Activated effector memory CD4-positive, alpha-beta T cell treated with anti-CD3 and anti-CD28 coated beads, Interleukin-2, amount 50 U/mL, for 16 hours (primary cell): ENCODE results near the gene NEB.
"Not testable (repeated sequence)": the region's sequence is repeated elsewhere in the genome, so short reads cannot be mapped to it uniquely, and the experiment has no call there.

ENCODE experiments used
- DNase-seq: peaks from one replicate; pipeline ENCODE4 v3.0.0-alpha.2; 2020

Gene NEB

DNA sequence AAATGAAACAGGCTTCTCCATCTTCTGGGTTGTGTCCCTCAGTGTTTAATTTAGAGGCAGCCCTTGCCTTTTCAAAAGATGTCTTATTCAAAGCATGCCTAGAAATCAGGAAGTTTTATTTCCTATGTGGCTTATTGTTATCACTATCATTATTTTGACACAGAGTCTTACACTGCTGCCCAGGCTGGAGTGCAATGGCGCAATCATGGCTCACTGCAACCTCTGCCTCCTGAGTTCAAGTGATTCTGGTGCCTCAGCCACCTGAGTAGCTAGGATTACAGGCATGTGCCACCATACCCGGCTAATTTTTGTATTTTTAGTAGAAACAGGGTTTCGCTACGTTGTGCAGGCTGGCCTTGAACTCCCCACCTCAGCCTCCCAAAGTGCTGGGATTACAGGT lies 87.8 kb downstream of the NEB start:
- not testable (repeated sequence) for DNase-seq

DNA sequence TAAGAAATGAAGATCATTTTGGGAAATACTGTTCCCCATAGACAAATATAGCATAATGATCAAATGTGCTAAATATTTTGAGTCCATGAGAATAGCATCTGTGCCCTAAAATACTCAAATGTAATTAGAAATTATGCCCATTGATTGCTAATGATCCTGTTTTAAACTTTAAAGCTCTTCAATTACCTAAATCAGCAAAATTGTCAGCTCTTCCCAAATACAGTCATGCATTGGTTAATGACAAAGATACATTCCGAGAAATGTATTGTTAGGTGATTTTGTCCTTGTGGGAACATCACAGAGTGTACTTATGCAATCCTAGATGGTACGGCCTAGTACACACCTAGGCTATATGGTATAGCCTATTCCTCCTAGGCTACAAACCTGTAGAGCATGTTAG lies 89.7 kb downstream of the NEB start:
- DNase-seq, result no peak

DNA sequence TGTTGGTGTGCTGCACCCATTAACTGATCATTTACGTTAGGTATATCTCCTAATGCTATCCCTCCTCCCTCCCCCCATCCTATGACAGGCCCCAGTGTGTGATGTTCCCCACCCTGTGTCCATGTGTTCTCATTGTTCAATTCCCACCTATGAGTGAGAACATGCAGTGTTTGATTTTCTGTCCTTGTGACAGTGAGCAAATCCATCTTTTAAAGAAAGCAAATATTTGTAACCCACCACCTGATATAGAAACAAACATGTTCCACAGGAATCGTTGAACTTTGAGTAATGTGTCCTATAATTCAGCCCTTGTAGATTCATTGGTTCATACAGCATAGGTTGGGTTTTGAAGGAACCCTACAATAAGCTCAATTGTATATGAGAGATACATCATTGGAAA lies 92.4 kb downstream of the NEB start:
- DNase-seq, result not testable (repeated sequence)

DNA sequence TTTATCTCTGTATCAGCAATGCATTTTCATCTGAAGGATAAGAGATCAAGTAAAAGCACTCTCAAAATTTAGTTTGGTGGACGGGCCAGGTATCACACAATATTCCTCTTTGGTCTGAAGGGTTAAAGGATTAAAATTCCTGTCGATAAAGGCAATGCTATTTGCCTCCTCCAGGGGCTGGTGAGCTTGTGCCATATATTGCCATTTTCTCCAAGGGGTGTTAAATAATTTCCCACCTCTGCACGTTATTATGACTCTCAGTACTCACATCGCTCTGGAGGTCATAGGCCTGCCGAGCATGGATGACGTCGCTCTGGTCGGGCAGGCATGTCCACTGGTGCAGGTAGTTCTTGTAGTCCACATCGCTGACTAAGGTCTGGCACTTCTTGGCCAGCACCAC lies 94.2 kb downstream of the NEB start:
- DNase-seq, result no peak

DNA sequence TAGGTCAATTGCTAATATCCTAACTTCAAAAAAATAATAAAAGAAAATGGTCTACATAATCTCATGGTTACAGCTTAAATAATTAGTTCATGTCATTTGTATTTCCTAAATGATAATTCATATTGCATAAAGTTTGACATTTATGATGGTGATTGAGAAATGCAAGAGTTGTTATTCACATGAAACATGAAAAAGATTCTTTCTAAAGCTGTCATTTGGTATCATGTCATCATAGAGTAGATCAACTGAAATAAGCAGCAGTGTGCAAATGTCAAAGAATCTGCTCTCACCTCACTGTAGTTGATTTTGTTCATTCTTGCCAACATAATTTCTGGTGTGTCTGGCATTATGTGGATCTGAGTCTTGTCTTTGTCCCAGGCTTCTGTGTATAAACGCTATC lies 95.3 kb downstream of the NEB start:
- no peak for DNase-seq

DNA sequence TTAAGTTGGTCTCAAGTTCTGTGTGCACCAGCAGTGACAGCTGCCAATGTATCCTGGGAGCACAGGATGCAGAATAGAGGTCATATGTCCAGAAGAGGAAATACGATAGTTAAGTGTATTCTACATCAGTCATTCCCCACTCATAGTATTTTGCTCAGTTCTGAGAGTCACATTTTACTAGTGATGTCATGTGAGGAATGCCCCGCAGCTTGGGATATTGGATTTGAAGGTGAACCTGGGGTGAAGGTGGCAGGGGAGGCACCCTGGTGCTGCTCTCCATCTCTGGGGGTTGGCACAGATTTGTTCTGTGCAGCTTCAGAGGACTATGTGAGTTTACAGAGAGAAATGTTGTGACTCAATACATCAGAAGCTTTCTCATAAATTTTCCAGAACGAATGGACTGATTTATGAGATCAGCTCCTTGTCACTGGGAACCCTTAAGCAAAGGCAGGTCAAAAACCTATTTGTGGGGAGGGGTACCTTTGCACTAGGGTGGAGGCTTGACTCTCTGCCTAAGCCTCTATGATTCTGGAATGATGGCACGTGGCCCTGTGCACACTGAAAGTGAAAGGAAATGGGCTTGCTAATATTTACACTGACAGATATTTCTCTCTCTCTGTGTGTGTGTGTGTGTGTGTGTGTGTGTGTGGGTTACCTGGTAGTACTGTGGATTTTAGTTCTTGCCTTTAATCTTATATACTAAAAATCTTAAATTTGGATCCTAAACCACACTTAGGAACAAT lies 95.9 kb downstream of the NEB start:
- peak; percentile 69 for DNase-seq

DNA sequence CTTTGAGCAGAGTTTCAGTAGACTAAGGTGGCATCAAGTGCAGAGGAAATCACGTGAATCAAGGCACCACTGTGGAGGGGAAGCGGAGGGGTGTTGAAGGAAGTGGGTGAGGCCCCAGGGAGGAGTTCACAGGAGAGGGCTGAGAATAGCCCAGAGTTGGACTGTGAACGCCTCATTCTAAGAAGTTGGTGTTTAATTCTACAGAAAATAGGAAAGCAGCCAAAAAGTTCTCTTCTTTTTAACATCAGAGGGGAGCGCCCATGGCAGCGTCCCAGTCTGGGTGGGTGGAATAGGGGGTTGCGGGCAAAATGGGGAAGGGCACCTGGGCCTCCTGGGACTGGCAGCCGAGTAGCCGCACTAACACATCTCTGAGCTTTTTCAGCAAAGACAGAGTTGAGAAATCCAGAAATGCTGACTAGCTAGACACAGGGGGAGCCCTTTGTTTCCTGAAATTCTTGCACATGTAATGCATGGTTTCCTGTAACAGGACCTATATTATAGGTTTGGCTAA lies 97.0 kb downstream of the NEB start:
- DNase-seq, result peak; percentile 82

DNA sequence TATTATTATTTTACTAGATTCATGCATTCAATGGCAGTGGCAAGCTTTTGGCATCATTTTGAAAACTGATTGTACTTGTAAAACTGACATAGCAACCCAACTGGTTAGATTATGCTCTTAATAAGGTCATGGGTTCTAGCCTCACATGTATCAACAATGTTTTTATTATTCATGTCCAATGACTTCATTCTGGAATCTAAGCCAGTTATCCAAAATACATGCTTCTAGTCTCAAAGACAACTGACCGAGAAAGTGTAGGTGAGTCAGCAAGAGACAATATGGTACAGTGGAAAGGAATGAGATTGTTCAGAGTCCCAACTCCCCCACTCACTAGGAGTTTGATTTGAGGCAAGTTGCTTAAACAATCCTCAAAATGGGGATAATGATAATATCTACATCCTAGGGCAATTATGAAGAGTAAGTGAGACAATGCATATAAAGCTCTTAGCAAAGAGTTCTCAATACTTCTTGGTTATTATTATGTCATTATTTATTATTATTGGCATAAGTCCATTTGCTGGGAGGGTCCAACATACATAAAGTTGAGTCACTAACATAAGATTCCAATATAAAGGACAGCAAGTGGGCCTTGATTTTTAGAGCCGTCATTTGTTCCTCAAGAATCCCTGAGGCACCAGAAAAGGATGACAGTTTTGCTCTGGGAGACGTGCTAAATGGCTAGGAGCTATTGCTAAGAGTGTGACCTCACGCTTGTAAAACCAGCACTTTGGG lies 99.4 kb downstream of the NEB start:
- no peak for DNase-seq

DNA sequence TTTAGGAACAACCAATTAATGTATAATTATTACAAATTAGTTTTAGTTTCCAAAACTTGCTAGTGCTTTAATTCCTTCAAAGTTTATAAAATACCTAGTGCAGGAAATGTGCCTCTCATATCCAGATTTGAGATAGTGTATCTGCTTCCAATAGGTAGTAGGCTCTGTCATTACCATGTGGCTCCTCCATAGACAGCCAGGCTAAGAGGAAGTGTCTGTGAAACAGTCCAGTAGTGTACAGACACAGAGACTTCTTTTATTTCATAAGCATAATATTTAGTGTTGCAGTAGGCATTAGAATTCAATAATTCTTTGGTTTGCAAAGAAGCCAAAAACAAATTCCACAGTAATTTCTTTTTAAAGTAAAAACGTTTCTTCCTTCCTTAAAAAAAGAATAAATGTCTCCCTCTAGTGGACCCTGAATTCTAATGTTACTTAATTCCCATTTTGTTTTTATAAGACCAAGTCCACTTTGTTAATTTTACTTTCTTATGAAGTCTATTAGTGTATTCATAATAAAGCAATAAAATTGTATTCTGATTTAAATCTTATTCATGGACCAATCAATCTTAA lies 101.2 kb downstream of the NEB start:
- no peak for DNase-seq

DNA sequence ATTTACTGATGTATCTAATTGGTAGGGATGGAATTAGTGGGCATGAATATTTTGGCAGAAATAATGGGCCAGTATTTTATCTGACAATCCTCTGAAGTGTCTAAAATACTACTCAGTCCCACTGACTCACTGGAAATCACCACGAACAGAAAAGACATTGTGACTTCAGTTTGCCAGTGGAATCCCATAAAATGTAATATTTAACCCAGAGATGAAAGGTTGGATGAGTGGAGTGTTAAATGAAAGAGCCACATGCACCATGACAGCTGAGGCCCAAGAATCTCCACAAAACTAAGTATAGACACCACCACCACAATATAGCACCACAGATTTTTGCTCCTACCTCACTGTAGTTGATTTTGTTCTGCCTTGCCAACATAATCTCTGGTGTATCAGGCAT lies 103.9 kb downstream of the NEB start:
- DNase-seq, result no peak

DNA sequence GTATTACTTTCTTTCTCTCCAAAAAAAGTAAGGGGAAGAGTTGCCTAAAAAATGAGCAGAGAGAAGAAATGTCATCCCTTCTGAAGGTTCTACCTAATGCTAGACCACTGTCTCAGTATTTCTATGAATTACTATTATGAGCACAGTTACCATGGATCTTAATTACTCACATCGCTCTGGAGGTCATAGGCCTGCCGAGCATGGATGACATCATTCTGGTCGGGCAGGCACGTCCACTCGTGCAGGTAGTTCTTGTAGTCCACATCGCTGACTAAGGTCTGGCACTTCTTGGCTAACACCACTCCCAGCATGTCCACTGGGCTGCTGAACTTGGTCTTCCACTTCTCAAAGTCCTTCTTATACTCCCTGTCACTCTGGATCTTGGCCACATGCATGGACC lies 106.9 kb downstream of the NEB start:
- no peak for DNase-seq

DNA sequence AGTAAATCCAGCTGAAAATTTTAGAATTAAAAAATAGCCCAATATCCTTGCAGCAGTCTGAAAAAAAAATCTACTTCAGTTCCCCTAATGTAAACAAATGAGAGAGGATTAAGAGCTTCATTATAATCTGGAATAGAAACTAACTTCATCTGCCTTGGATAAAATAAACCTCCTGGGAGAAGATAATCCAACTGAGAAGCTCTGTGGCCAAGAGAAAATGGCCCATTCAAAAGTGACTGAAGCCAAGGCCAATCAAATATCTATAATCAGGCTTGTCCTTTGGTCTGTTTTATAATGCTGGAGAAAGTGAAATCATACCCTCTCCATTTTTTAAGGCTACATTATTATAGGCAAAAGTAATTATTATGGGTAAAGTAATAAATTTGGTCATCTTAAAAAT lies 110.0 kb downstream of the NEB start:
- DNase-seq, result no peak

DNA sequence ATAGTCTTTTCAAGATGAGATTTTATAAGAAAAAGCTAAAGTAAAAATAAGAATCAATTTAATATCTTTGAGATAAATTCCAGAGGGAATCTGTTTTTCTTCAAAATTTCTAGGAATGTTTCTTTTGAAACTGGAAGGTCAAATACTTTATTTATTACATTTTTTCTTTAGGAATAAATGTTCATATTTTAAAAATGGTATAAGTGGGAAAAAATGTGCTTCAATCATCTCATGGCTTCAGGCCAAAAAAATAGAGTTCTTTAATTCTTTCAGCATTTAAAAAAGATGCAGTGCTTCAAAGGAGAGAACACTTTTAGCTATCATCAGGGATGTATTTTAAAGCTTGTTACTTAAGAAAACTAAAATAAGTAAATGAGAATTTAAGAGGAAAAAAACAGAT lies 110.6 kb downstream of the NEB start:
- DNase-seq, result no peak

DNA sequence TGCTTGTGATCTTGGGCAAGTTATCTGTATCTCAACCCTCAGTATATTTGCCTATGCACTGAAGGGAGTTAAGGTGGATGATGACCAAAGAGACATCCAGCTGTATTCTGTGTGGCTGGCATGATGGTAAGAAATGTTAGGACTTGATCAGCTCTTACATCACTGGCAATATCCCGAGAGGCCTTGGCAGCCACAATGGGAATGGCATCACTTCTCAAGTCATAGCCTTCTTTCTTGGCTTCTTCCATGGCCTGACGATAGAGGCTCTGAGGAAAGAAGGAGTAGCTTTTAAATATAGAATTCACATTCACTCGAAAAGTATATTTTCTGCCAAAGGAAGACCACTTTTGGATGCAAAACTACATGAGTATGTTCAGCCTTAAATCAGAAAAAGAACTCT lies 113.5 kb downstream of the NEB start:
- no peak for DNase-seq

DNA sequence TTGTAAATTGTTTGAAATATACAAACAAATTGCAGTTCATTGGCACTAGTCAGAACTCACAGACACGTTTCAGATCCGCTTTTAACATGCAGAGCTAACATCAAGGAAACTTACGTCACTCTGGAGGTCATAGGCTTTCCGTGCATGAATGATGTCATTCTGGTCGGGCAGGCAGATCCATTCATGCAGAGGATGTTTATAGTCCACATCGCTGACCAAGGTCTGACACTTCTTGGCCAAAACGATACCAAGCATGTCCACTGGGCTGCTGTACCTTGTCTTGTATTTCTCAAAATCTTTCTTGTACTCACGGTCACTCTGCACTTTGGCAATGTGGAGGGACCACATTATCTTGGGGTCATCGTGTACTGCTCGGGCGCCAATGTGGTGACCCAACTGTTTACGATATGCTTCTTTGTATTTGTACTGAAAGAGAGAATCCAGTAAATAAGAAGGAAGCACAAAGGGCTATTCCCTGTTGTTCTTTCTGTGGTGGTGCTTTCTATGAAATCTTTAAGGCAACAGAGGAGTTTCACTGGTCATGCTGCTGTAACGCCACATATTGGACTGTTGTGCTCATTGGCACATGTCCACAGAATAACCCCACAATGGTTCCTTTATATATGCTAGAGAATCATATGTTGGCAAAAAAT lies 114.8 kb downstream of the NEB start:
- no peak for DNase-seq

DNA sequence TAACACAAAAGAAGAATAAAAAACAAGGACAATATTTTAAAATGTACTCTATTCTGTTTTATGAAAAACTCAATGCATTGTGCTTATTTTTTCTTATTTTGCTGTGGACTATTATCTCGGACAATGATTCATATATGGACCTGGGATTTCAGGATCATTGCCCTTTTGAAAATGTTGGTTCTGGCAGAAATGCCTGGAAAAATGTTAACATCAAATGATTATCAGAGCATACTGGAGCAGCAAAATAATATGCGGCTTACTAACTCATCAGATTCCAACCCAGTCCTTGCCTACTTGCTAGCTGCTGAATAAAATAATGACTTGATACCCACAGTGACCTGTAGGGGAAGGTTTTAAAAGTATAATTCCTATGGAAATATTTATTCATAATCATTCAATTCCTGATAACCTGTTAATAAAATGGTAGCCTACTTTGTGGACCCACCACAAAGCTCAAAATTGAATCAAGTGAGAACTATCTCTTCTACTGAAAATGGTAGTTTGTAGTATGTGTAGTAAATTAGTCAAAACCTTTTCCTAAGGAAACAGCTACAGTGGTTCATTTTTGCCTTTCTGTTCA lies 117.4 kb downstream of the NEB start:
- no peak for DNase-seq

DNA sequence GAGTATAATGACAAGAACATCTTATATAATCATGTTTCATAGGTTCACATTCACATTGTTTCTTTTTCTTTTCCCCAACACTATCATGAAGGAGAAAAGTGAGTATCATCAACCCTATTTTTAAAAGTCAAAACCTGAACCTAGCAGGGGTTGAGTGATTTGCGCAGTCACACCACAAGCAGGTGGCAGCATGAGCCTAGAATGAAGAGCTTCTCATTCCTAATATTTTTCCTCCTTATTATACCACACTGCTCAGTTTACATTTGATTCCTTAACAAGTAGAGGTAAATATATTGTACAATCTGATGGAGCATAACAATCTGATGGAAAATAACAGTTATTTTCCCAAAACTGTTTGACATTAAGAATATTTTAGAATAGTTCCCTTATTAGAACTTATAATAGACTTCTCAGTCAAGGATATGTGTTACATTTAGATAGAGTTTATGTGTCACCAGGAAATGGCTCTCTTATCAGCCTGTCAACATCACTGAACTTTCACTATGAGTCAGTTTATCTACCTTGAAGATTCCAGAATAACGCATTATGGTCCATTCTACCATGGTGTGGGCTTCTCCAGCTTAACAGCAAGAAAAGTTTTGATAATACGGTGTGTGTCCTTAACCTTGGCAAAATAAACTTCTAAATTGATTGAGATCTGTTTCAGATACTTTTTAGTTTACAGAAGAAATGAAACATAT lies 119.5 kb downstream of the NEB start:
- no peak for DNase-seq

DNA sequence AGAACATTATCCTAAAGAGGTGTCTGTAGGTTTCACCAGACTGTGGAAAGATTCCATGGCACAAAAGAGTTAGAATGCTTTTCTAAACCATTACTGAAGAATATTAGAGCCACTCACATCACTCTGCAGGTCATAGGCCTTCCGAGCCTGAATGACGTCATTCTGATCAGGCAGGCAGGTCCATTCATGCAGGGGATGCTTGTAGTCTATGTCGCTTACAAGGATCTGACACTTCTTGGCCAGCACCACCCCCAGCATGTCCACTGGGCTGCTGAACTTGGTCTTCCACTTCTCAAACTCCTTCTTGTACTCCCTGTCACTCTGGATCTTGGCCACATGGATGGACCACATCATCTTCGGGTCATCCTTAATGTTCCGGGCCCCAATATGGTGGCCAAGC lies 120.1 kb downstream of the NEB start:
- DNase-seq, result no peak

DNA sequence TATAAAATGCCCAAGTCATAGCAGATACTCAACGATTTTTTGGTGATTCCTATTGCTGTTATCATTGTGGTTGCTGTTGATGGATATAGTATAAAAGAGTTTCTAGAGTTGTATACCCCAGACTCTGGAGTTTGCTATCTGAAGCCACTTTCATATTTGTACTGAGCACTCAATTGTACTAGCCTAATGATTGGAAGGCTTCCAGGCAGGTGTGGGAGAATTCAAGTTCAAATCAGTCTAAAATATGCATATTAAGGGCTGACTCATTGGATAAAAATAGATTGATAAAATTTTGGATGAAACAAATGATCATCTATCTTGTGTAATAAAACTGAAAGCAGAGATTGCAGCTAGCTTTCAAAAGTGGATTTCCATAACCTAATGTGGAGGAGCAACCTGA lies 122.9 kb downstream of the NEB start:
- DNase-seq, result no peak

DNA sequence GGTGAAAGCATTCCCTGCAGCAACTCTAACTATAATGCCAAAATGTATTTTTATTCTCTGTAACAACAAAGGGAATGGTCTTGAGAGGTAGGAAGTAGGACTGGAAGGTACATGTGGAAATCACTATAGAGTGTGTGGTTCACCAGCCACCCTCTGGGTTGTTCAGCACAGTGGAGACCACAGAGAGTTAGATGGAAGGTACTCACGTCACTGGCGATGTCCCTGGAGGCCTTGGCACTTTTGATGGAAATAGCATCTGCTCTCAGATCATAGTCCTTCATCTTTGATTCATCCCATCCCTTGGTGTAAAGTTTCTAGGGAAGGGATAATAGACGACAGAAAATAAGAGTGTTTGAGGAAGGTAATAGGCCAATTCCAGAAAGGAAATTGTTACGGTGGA lies 124.0 kb downstream of the NEB start:
- DNase-seq, result no peak

DNA sequence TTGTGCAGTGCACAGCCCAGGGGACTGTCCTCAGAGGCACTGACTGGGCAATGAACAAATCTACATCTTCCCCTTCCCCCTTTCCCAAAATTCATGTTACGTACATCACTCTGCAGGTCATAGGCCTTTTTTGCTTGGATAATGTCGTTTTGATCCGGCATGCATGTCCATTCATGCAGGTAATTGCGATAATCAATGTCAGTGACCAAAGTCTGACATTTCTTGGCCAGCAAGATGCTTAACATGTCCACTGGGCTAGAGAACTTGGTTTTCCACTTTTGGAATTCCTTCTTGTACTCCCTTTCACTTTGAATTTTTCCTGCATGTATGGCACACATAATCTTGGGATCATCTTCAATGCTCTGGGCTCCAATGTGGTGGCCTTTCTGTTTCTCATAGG lies 124.6 kb downstream of the NEB start:
- no peak for DNase-seq
